Activated CD8-positive, alpha-beta memory T cell treated with anti-CD3 and anti-CD28 coated beads for 1 hour (primary cell): Measurements from ENCODE around the gene WDR73.
"Not testable (repeated sequence)": the region's sequence is repeated elsewhere in the genome, so short reads cannot be mapped to it uniquely, and the experiment has no call there.

Source experiments
- DNase-seq, 2 donors: peaks; one replicate each; pipeline ENCODE4 v3.0.0-alpha.2; 2020; ENCODE audit warnings: low read depth in 1 of 2; ENCODE audit errors: extremely low read depth in 1 of 2

The WDR73 gene

DNA sequence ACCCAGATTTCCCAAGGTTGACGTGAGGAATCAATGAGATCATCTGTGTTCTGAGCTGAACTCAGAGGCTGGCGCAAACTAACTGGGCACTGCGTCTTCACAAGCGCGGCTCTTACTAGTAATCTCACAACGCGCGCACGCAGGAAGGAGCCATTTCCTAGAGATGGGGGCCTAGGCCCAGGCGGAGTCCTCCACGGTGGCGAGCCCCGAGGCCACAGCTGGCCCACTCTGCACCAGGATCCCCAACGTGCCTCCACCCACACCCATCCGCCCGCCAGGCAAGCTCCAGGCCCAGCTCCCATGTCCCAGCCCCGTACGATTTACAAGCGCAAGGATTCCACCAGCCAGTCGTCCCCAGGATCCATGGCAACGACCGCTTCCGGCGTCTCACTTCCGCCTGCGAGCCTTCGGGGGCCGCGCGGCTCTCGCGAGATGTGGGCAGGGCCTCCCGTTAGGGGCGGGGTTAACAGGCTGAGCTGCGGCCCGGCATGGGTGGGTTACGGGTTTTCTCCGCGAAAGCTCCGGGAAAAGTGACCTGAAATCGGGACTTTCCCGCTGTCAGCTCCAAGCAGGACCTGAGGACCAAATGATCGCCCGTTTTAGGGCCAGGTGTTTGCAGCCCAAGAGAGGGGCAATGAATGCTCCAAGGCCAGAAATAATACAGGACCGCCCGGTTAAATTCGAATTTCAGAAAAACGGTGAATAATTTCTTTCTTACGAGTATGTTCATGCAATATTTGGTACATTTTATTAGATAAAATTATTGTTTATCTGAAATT lies at the start of gene WDR73:
TSS of gene WDR73 (minus strand) at position 374 of the 779 bp plus-strand sequence. CDS start at position 365, 9 bp downstream.
- peak; percentile 92 to 98 for DNase-seq

- no peak for DNase-seq
These were observed 49.7 kb upstream of the WDR73 start for GRCh38 chr15:84703808-84704207.

GRCh38 chr15:84702961-84703482 lies 48.9 kb upstream of the WDR73 start:
- no peak for DNase-seq

DNA sequence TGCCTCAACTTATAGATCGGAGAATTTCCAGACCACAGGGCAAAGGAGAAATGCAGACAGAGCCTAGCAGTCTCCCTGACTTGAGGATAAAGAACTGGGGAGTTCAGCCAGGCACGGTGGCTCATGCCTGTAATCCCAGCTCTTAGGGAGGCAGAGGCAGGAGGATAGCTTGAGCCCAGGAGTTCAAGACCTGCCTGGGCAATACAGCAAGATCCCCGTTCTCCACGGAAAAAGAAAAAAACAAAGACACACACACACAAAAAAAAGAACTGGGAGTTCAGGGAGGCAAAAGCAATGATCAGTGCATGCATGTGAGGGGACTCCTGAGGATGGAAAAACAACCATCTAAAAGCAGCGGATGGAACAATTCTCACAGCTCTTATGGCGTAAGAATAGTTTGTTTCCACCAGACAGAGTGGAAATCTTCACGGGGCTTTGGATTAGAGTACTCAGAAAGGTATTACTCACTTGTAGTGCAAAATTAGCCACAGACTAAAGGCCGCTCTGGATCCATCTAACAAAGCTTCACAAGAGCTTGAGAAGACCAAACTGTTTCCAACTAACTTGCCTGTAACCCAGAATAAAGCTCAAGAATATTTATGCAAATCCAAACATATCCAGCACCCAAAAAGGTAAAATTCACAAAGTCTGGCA lies 45.6 kb upstream of the WDR73 start:
- no peak for DNase-seq

GRCh38 chr15:84697236-84697990 lies 43.3 kb upstream of the WDR73 start:
- no peak for DNase-seq

GRCh38 chr15:84696757-84697156 lies 42.7 kb upstream of the WDR73 start:
- DNase-seq, result no peak

DNA sequence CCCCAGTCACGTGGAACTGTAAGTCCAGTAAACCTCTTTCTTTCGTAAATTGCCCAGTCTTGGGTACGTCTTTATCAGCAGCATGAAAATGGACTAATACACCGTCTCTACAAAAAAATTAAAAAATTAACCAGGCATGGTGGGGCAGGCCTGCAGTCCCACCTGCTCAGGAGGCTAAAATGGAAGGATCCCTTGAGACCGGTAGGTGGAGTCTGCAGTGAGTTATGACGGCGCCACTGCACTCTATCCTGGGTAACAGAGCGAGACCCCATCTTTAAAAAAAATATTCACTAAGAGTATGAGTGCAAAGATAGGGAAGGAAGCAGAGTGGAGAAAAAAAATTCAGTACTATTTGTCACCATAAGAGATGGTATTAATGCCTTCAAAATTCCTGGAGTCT lies 36.3 kb upstream of the WDR73 start:
- no peak for DNase-seq

DNA sequence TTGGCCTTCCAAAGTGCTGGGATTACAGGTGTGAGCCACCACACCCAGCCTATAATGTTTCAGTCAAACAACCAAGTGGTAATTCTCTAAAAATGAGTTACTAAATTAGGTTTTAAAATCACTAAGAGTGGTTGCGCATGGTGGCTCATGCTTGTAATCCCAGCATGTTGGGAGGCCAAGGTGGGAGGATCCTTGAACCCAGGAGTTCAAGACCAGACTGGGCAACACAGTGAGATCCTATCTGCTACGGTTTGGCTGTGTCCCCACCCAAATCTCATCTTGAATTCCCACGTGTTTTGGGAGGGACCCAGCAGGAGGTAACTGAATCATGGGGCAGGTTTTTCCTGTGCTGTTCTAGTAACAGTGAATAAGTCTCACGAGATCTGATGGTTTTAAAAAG lies 35.8 kb upstream of the WDR73 start:
- DNase-seq, result no peak

- DNase-seq, result not testable (repeated sequence)
These were observed 32.4 kb upstream of the WDR73 start for GRCh38 chr15:84686446-84686845.

GRCh38 chr15:84685304-84685703 lies 31.2 kb upstream of the WDR73 start:
- no peak for DNase-seq

DNA sequence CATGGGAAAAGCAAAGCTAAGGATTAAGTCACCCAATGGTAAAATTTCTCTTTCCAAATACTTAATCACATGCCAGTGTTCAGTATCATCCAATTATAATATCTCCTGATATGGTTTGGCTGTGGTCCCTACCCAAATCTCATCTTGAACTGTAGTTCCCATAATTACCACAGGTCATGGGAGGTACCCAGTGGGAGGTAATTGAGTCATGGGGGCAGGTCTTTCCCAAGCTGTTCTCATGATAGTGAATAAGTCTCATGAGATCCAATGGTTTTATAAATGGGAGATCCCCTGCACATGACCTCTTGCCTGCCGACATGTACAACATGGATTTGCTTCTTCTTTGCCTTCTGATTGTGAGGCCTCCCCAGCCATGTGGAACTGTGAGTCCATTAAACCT lies 30.0 kb upstream of the WDR73 start:
- DNase-seq, result no peak

- no peak for DNase-seq
These were observed 27.7 kb upstream of the WDR73 start for GRCh38 chr15:84681831-84682230.

- DNase-seq, result no peak
These were observed 17.1 kb upstream of the WDR73 start for GRCh38 chr15:84671211-84671610.

GRCh38 chr15:84669726-84670125 lies 15.6 kb upstream of the WDR73 start:
- DNase-seq, result no peak

DNA sequence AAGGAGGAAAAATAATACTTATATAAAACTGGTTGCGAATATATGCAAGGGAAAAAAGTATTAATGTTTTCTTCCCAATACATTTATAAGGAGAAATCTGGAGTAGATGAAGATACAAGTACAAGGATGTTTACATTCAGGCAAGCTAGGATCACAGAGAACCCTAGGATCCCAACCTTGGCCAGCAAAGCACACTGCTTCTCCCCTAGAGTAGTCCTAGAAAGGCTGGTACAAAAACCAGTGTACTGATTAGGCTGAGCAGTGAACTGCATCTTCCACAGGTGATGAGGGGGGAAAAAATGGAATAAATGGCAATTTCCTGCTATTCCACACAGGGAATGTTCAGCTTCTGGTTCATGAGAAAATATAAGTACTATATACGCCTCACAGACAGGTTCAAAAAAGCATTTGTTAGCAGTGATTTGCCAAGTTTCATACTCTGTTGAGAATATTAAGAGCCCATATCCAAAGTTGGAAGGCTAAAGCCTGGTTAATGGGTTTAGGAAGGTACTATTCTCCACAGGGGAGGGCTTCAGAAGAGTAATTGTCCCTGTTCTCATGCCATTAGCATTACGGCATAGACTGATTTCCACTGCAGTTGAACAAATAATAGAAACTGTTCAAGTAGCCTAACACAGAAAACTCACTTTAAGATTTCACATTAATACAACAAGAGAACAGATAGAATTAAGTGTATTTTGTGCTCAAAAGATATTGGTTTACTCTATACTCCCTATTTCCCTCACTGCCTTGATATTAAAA lies 14.3 kb upstream of the WDR73 start:
- DNase-seq, result no peak

- DNase-seq, result no peak
These were observed 12.3 kb upstream of the WDR73 start for GRCh38 chr15:84666373-84666772.

DNA sequence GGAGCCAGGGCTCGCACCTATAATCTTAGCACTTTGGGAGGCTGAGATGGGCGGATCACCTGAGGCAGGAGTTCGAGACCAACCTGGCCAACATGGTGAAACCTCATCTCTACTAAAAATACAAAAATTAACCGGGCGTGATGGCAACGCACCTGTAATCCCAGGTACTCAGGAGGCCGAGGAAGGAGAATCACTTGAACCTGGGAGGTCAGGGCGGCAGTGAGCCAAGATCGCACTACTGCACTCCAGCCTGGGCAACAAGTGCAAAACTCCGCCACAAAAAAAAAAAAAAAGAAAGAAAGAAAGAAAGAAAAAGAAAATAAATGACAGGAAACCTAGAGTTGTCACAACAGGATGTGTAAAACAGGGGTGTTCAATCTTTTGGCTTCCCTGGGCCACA lies 6.9 kb upstream of the WDR73 start:
- DNase-seq, result no peak

GRCh38 chr15:84659904-84660781 lies 6.1 kb upstream of the WDR73 start:
- no peak for DNase-seq

DNA sequence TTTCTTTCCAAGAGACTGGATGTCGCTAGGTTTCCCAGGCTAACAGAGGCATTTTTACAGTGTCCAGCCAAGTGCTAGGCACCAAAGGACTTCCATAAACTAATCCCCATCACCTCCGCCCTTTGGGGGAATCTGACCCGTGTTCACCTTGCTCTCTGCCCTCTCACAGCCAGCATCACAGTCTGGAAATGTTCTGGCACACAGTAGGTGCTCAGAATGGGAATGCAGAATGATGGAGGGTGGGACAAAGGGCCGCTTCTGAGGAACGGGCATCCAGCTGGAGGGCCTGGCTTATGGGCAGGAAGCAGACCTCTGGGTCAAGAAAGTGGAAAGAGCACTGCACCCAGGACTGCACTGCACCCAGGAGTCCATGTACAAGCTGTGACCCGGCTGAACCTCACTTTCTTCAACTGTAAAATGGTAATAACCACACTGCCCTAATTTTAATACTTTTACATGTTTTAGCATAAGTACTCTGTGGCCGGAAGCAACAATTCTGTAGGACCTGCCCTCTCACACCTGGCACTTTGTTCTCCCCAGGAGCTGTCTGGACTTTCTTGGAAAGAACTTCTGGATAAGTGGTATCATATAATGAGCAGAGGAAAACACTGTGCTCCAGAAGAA lies 4.8 kb upstream of the WDR73 start:
- no peak for DNase-seq
